GM12865 (cell line): ENCODE measurements around the gene CNTN5.

Experiments
- DNase-seq: peaks from one replicate; pipeline ENCODE4 v3.0.0; 2010; ENCODE audit warnings: low read depth
- H3K4me3 ChIP-seq: 2 replicates; pipeline ENCODE4 v1.5.1; 2011; ENCODE audit warnings: mild to moderate bottlenecking, low read depth, low read length, control low read depth
- TF ChIP-seq, protein P1 (sequence below): IDR thresholded peaks from 2 replicates; pipeline ENCODE4 v1.5.1; 2011; ENCODE audit warnings: low read length, control low read depth, low read depth, inconsistent platforms; ENCODE audit not compliant: insufficient read depth; ENCODE audit errors: missing control alignments

CNTN5 gene

DNA sequence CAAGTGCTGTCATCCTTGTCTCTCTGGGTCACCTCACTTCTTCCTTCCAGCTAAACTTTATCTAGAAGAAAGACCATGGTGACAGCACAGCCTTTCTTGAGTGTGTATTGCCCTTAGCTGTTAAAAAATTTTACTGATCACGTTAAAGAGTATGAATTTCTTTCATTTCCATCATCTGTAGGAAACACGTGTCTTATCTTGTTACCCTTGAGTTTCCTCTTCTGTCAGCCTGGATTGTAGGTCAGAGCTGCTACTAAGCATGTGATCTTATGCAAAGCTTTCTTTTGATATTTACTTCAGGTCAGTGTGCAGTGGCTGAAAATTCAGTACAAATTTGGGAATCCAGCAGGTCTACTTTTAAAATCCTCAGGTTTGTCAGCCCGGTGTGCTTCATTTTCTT, 1154.1 kb downstream of the CNTN5 start:
- TF ChIP-seq, protein P1, sequence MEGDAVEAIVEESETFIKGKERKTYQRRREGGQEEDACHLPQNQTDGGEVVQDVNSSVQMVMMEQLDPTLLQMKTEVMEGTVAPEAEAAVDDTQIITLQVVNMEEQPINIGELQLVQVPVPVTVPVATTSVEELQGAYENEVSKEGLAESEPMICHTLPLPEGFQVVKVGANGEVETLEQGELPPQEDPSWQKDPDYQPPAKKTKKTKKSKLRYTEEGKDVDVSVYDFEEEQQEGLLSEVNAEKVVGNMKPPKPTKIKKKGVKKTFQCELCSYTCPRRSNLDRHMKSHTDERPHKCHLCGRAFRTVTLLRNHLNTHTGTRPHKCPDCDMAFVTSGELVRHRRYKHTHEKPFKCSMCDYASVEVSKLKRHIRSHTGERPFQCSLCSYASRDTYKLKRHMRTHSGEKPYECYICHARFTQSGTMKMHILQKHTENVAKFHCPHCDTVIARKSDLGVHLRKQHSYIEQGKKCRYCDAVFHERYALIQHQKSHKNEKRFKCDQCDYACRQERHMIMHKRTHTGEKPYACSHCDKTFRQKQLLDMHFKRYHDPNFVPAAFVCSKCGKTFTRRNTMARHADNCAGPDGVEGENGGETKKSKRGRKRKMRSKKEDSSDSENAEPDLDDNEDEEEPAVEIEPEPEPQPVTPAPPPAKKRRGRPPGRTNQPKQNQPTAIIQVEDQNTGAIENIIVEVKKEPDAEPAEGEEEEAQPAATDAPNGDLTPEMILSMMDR = no peak
- no peak overlapping the region for H3K4me3 ChIP-seq
- DNase-seq = no peak

DNA sequence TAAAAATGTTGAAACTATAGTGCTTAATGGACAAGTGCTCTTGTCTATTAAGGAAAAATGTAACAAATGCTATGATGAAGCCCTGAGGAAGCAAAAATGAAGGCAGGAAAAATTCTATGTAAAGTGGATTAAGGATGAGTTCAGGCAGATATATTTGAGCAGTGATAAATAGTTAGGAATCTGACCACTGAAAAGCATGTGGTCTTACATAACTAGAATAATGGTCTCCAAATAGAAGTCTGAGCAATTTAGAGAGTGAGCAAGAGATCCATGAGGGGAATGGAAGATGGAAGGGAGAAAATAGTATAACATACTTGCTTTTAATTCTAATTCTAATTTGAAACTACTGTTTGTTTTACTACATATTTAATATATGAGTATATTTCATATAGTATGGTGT, 1155.7 kb downstream of the CNTN5 start:
- no peak for DNase-seq
- TF ChIP-seq, protein P1 = no peak
- no peak overlapping the region for H3K4me3 ChIP-seq

DNA sequence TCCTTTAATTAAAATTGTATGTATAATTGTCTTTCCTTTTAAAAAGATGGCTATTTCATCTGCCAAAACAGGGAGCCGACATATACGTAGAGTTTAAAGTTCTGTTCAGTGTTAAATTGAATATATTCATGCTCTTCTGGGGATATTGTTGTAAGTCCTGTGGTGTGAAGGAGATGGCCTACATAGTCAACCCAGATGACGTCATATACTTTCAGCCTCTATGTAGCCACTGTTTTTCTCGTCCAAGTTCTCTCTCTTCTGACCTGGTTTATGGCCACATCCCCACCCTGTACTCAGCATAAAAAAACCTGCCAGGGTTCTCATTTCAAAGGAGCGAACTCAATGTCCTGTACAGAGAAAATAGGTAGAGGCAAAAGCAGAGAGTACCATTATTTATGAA, 1156.9 kb downstream of the CNTN5 start:
- no peak for DNase-seq
- H3K4me3 ChIP-seq = no peak overlapping the region
- TF ChIP-seq, protein P1 = no peak

DNA sequence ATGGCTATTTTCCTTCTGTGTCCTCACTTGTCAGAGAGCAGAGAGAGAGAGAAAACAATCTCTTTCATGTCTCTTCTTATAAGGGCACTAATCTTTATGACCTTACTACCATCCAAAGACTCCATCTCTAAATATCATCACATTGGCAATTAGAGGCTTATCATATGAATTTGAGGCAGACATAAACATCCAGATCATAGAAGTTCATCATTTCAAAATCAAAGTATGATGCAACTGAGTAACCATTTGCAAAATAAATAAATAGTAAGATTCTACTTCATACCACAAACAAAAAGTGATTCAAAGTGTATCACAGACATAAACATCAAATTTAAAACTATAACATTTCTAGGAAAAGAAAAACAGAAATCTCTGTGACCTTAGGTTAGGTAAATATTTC, 1161.6 kb downstream of the CNTN5 start:
- TF ChIP-seq, protein P1 = no peak
- DNase-seq = no peak
- H3K4me3 ChIP-seq = no peak overlapping the region

DNA sequence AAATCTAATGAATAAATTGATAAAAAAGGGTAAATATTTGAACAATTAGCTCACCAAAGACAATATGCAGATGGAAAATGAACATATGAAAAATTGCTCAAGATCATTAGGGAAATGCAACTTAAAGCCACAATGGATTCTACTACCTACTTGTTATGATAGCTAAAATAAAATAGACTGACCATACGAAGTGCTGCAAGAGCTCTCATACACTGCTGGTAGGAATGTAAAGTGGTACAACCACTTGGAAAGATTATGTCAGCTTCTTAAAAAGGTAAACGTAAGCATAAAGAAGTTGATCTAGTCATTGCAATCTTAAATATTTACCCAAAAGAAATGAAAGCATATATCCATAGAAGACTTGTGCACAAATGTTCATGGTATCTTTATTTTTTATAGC, 1162.2 kb downstream of the CNTN5 start:
- no peak for DNase-seq
- H3K4me3 ChIP-seq = no peak overlapping the region
- TF ChIP-seq, protein P1 = no peak

DNA sequence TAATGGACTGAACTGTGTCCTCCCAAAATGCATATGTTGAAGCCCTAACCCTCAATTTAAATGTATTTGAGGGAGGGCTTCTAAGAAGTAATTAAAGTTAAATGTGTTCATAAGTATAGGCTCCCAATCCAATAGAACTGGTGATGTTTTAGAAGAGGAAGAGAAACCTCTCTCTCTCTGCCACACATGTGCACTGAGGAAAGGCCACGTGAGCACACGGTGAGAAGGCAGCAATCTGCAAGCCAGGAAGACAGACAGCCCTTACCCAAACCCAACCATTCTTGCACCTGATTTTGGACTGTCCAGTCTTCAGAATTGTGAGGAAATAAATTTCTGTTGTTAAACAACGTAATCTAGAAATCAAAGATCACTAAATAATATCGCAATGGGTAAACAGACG, 1164.8 kb downstream of the CNTN5 start:
- TF ChIP-seq, protein P1 = no peak
- no peak for DNase-seq
- H3K4me3 ChIP-seq = no peak overlapping the region

DNA sequence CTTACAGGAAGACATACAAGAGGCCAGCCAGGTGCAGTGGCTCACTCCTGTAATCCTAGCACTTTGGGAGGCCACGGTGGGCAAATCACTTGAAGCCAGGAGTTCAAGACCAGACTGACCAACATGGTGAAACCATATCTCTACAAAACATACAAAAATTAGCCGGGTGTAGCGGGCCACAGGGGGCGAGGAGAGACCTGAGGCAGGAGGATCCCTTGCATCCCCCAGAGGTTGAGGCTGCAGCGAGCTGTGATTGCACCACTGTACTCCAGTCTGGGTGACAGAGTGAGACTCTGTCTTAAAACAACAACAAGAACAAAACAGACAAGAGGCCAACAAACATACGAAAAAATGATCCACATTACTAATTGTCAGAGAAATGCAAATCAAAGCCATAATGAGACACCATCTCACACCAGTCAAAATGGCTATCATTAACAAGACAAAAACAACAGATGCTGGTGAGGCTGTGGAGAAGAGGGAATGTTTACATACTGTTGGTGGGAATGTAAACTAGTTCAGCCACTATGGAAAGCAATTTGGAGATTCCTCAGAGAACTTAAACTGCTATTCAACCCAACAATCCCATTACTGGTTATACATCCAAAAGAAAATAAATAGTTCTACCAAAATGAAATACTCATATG, 1167.5 kb downstream of the CNTN5 start:
- TF ChIP-seq, protein P1 = no peak
- DNase-seq = no peak

More for the DNA sequence above, 1167.5 kb downstream of the CNTN5 start:
- no peak overlapping the region for H3K4me3 ChIP-seq
